ENCODE measurements around the gene KIF17.

Gene KIF17

DNA sequence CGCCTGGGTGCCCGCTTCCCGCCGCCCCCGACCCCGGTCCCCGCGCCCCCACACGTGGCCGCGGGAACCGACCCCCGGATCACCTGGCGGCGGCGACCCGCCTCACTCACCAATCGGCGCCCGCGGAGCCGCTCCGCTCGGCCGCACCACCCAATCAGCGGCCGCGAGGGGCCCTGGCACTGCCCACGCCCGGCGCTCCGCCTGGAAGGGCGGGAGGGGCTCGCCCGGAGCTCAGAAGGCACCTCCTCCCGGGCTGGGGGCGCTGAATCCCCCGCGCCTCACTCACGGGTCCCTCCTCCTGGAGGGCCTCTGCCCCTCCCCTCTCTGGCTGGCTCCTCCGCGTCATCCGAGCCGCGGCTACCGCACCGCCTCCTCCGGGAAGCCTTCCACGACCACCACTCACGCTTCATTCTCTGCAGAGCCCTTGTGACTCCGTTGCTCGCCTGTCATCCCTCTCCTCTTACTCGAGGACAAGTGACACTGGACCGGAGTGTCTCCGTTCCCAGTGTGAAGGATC is 14.3 kb upstream of the KIF17 start:
- H3K4me3 ChIP-seq (ENCODE audit: low read depth, low read length), result peak overlapping the region; percentile 60
- TF ChIP-seq, protein P1, sequence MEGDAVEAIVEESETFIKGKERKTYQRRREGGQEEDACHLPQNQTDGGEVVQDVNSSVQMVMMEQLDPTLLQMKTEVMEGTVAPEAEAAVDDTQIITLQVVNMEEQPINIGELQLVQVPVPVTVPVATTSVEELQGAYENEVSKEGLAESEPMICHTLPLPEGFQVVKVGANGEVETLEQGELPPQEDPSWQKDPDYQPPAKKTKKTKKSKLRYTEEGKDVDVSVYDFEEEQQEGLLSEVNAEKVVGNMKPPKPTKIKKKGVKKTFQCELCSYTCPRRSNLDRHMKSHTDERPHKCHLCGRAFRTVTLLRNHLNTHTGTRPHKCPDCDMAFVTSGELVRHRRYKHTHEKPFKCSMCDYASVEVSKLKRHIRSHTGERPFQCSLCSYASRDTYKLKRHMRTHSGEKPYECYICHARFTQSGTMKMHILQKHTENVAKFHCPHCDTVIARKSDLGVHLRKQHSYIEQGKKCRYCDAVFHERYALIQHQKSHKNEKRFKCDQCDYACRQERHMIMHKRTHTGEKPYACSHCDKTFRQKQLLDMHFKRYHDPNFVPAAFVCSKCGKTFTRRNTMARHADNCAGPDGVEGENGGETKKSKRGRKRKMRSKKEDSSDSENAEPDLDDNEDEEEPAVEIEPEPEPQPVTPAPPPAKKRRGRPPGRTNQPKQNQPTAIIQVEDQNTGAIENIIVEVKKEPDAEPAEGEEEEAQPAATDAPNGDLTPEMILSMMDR (IDR thresholded peaks at IDR 0.05; ENCODE audit: low read depth, low read length, missing control alignments), result no peak
- no peak for DNase-seq (ENCODE audit: low read depth)

DNA sequence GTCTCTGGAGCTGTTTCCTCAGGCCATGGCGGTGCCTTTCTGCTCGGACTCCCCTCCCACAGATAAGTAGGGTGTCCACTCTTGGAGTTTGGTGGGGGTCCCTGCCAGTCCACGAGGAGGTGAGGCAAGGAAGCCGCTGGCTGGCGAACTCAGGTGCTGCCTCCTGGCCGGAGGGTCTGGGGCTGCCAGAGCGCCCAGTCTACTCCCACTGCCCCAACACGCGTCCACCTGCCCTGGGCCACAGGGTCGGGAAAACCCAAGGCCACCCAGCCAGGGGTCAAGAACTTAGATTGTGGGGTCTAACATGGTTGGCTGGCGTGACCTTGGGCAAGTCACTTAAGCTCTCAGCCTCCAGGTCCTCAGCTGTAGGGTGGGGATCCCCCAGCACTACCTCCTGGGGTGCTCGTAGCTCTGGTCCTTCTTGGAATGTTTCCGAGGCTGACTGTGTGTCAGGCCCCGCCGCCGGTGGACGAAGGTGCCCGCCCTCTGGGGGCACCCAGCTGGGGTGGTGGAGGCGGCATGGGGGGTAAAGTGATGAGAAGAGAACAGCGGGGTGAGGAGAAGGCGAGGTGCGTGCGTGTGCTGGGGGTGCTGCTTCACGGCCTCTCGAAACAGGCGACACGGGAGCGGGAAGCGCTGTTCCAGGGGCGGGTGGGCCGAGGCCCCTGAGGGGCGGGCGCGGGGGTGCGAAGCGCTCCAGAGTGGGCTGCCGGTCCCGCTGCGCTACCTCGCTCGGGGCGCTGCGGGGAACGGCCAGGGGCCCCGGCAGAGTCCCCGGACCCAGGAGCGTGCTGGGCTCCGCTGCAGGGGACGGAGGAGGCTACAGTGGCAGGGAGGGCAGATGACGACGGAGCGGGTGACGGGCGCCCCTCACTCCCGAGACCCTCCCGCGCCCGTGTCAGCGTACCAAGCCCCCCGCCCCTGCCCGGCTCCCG is 13.5 kb upstream of the KIF17 start:
- H3K4me3 ChIP-seq (ENCODE audit: low read depth, low read length), result peak overlapping the region; percentile 60
- DNase-seq (ENCODE audit: low read depth), result no peak
- TF ChIP-seq, protein P1 (IDR thresholded peaks at IDR 0.05; ENCODE audit: low read depth, low read length, missing control alignments), result no peak

DNA sequence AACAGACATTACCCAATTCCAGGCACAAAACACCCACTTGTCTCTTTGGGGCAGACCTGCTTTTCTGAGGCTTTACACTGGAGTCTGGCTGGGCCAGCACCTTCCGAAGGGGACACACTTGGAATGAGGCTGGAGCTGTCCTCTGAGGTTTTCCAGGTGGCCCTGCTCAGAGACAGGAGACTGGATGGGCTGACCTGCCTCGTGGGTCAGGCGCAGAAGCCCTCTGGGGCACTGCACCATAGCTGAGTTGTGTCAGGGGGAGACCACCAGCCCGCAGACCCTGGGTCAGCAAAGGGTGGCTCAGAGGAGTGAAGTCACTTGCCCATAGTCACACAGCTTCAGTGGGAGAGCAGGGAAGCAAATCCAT is 12.9 kb upstream of the KIF17 start:
- no peak overlapping the region for H3K4me3 ChIP-seq (ENCODE audit: low read depth, low read length)
- no peak for DNase-seq (ENCODE audit: low read depth)

DNA sequence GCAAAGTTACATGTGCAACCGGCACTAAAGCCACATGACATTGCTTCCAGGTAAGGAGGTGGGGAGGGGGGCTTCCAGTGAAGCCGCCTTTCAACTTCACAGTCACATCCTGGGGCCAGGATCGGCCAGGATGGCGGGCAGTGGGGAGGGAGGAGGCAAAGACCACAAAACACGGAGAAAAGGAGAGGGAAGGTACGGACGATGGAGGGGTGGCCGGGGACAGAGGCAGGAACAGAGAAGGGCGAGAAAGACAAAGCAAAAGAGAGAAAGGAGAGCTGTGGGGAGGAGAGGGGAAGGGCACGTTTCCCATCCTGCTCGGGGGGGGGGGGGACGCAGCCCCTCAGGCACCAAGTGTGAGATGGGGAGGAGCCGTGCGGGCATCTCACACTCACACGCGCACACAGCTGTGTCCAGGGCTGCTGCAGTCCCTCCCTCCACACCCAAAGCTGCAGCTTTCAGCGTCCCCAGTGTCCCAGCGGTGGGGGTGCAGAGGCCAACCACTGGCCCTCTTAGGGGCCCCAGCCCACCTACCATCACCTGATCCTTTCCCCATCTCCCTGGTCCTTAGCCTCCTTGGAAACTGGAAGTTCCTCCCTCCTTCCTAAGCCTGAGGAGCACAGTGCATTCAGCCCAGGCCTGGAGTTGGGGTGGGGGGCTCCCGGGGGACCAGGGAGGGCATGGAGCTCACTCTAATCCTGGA is 12.3 kb upstream of the KIF17 start:
- TF ChIP-seq, protein P1 (IDR thresholded peaks at IDR 0.05; ENCODE audit: low read depth, low read length, missing control alignments), result no peak
- H3K4me3 ChIP-seq (ENCODE audit: low read depth, low read length), result no peak overlapping the region
- no peak for DNase-seq (ENCODE audit: low read depth)

More for the DNA sequence above, 12.9 kb upstream of the KIF17 start:
- TF ChIP-seq, protein P1 (IDR thresholded peaks at IDR 0.05; ENCODE audit: low read depth, low read length, missing control alignments), result no peak

DNA sequence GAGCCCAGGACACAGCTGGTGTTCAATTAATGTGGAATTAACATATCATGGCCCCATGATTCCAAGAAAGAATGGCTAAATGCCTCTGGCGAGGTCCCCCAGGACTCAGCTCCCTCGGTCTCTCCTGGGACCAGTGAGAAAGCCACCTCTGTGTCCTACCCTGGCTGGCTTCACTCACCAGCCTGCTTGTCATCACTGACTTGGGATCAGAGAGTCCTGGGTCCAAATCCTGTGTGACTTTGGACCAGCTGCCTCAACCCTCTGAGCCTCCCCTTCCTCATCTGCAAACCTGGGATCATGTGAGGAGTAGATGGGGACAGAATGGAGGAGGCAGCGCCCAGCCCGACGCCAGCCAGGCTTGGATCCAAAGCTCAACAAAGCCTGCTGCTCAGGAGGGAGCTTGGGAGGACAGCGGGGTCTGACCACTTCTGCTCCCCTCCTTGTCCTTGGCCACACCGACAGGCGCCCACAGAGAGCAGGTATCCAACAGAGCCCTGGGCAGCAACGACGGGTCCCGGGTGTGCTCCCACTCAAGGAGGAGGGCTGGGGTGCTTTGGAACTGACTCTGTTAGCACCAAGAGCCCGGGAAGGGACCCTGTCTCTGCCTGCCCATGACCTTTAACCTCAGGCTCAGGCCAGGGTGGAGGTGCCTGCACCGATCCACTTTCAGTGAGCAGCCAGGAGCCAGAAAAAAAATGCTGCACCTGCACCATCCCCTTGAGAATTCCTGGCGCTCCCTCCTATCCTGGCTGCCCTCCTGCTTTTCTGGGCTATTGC is 11.5 kb upstream of the KIF17 start:
- TF ChIP-seq, protein P1 (IDR thresholded peaks at IDR 0.05; ENCODE audit: low read depth, low read length, missing control alignments), result no peak
- DNase-seq (ENCODE audit: low read depth), result no peak
- no peak overlapping the region for H3K4me3 ChIP-seq (ENCODE audit: low read depth, low read length)

DNA sequence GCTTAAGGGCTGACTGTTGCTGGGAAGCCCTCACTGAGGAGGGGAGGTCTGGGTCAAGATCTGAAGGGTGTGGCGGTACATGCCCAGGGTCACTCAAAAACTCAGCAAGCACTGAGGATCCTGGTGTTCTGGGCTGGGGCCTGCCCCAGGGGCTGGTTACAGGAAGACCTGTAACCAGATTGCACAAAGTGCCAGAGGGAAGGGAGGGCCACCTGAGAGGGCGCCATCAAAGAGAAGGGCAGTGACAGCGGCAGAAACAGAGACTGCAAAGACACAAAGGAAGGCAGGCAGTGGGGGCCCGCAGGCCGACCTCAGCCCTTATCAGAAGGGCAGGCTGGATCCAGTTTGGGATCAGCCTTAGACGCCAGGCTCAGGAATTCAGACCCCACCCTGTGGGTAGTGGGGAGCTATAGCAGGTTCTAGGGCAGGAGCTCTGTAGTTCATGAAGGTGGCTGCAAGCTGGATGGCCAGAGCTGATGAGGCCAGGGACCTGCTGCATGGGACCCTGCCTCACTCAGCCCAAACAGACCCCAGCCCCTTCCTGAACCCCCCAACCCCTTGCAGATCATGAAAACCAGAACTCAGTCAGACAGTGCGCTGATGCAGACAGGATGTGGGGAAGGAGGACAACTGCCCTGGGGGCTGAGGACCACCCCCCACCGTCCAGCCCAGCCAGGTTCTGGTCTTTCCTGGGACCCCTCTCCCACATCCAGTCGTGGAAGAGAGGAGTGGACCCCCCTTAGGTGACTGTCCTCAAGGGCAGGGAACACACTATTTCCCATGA is 10.8 kb upstream of the KIF17 start:
- H3K4me3 ChIP-seq (ENCODE audit: low read depth, low read length), result no peak overlapping the region
- DNase-seq (ENCODE audit: low read depth), result no peak
- TF ChIP-seq, protein P1 (IDR thresholded peaks at IDR 0.05; ENCODE audit: low read depth, low read length, missing control alignments), result no peak

All from GM12864 (cell line).